ENCODE data around the gene CXCR5.

Gene CXCR5

DNA sequence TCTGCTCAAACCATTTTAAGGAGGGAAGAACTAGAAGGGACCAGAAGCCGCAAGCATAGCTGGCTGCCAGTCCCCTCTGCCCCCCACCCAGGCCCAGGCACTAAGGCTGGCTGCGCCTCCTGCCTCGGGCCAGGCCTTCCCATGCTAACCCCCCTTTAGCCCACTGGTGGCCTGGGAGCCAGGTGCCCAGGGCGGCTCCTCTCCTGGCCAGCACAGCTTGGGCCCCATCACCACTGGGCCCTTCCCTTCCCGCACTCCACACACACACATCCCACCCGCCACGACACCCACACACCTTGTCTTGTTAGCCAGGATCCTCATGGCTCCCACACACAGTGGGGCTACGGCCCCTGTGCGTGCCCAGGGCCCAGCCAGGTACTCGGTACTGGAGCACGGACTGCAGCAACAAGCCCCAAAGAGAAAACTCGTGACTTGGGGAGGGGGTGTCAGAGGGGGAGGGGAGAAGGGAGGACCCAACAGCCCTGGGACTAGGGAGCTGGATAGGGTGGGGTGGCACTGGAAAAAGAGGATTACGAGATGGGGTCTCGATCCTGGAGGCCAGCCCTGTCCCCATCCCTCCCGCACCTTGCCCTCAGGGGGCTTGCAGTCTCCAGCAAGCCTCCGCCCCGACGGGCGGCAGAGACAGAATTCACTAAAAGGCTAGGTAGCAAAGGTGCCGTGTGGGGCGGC is 26.1 kb downstream of the CXCR5 start:
- DNase-seq, result no peak
- intact Hi-C loops (cut with DNase I), result loop anchor here (10.0 kb wide), 1 partner anchor 115 kb away; the partner anchor contains the start of gene DDX6

DNA sequence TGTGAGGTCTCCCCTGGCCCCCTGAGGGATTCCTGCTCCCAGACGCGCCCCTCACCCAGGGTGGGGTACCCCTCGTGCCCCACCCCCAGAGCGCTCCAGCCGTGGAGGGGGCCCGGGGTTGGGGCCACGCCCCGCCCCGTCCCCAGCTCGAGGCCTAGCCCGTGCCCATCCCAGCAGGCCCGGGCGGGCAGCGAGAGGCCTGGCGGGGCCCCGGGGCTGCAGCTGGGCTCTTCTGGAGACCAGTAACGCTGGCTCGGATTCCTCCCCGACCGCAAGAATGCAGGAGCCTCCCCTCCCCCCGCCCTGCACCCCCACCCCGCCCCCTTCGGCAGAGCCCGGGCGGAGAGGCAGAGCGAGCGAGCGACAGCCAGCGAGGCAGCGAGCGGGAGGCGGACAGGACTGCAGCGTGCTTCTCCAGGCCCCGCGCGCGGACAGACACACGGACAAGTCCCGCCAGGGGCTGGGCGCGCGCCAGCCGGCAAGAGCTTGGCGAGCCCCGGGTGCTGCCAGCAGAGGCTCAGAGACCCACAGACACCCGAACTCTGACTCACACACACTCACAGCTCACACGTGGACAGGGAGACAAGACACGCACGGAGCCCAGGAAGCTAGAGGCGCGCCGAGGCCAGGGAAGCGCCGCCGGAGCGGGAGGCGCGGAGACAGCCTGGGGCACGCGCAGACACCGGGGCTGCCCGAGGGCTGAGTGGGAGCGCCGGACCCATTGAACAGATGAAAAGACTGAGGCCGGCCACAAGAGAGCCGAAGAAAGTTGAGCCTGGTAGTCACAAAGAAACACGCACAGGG is 26.8 kb downstream of the CXCR5 start:
- intact Hi-C loops (cut with DNase I), result no loop called here
- DNase-seq, result peak in 41 of 42 donors; percentile 32 to 85 (median 69)

DNA sequence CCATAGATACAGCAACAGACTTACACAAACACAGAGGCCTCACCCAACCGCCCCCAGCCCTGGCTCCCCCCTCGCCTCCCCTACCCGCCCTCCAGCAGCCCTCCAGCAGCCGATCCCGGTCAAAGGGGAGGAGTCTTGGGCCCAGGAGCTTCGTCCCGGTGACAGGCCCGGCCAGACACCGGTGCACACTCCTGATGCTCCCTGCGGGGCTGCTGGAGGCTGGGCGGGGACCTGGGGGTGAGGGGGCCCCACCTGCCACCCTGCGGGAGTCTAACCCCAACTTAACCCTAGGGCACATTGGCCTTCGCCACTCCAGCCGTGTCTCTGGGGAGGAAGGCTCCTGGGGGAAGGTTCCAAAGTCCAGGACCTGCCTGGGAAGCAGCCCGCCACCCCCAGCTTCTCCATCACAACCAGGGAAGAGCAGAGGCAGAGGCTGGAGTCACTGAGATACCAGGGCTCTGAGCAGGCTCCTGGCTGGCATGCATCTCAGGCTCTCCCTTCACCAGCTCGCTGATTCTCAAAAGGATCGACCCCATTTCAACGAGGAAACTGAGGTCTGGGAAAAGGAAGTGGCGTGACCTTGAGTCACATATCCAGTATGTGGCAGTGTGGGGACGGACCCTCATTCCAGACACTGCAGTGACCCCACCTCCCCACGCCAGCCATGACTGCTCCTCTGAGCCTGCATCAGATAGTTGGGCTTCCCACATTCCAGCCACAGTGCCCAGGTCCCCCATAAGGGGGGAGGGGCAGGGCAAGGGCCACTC is 27.6 kb downstream of the CXCR5 start:
- peak in 2 of 42 donors; percentile 36 to 48 for DNase-seq
- intact Hi-C loops (cut with DNase I), result no loop called here

DNA sequence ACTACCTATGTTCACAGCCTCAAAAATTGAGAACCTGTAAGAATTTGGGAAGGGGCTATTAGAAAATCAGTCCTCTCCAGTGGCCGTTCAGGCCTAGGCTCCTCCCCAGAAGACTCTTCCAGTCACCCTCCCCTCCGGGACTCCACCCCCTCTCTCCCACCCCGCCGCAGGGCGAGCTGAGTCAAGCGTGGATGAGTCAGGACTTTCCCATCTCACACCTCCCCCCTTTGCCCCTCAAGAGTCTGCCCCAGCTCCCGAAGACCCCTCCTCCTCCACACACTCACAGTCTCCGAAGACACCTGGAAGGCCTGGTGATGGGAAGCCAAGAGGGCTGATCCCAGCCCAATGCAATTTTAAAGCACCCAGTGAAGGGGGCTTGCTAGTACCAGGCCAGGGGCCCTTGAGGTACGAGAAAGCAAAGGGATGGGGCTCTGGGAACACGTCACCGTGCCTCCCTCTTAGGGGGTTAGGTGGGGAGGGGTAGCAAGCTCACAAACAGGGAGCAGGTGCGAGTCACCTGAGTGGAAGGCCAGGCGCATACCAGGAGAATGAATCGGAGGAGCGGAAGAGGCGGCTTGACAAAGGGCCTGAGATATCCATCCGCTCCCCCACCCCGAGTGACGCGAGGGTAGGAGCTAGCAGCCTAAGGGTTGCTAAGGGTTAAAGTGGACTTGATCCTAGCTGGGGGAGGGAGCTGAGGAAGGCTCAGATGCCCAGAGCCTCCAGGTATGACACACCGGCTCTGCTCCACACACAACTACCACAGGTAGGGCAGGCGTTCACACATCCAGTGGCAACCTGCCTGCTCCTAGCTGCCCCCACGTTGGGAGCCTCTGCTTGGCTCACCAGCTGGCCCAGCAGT is 28.4 kb downstream of the CXCR5 start:
- intact Hi-C loops (cut with DNase I), result no loop called here
- peak; percentile 52 to 96 (median 82) for DNase-seq

DNA sequence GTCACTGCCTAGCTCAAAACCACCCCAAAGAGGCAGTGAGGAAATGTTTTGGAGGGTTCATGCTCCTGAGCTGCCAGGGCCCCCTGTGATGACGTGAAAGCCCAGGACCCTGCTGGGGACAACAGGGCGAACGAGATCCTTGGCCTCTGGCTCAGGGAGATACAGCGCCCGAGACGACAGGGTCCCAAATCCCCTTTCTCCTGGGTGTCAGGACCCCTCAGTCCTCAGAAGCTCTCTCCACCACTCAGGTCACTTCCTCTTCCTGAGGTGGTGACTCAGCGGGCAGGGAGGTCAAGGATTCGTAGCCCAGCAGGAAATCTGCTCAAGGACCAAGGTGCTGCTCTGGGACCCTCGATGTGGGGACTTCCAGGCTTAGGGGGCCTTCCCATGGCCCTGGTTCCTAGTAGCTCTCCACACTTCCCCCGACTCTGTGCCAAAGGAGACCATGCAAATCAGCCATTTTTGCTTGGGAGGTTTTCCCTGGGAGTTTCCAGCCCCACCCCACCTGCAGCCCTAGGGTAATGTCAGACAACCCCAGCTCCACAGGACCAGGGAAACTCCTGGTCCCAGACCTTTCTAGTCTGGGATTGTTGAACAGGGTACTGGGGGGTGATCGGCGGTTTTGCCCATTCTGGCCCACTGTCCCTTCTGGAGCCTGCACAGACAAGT is 29.2 kb downstream of the CXCR5 start:
- DNase-seq, result no peak

DNA sequence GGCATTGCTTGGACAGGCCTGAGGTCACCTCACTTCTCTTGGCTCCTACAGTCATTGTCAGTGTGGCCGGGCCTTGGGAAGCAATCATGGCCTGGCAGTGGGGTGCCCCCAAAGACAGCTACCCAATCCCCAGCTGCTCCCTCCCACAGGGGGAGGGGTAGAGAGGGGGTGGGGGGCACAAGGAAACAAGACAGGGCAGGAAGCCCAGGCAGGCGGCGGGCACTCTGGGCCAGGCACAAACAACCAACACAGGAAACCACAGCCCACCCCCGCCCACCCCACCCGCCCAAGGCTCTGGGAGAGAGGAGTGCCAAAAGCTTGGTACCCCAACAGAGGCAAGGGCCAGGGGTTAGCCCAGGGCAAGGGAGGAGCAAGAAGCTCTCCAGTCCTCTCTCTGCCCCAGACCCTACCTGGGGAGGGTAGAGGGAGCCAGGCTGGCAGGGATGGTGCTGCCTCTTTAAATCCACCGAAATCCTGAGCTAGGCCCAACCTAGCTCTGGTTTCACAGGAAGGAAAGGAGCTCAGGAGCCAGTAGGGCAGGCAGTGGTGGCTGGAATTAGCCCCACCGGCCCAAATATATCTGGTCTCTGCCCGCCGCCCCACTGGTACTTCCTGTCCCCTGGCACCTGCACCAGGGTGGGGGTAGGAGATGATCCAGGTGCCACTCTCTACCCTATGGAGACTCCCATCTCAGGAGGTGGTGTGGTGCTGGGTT is 29.9 kb downstream of the CXCR5 start:
- peak; percentile 54 to 90 (median 74) for DNase-seq

More for the DNA sequence above, 29.2 kb downstream of the CXCR5 start:
- intact Hi-C loops (cut with DNase I), result no loop called here

DNA sequence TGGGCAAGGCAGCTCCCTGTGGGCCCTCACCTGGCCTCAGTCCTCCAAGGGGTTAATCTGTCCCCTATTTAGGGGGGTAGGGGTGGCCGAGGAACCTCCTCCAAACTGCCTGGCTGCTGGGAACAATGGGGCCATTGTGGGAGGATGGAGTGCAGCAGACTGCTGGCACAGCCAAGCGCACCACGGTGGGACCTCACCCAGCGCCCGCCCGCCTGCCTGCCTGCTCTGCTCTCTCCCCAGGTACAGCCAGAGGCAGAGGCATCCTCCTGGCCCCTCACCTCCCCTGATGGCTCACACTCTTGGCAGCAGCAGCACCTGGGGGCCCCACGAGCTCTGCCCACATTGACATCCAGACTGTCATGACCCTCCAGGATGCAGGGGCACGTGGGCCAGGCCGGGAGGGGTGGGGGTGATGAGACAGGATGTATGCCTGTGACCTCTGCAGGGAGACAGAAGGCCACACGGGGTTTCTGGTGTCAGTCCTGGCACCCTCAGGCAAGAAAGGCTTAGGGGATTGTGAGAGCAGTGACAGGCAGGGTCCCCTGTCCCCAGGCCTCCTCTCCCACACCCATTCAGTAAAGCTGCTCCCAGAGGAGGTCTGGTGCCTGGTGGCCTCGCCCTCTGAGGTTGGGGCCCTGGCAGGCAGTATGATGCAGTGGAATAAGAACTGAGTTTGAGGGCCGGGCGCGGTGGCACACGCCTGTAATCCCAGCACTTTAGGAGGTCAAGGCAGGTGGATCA is 30.7 kb downstream of the CXCR5 start:
- peak; percentile 65 to 90 (median 79) for DNase-seq
- intact Hi-C loops (cut with DNase I), result no loop called here

More for the DNA sequence above, 29.9 kb downstream of the CXCR5 start:
- intact Hi-C loops (cut with DNase I), result no loop called here

DNA sequence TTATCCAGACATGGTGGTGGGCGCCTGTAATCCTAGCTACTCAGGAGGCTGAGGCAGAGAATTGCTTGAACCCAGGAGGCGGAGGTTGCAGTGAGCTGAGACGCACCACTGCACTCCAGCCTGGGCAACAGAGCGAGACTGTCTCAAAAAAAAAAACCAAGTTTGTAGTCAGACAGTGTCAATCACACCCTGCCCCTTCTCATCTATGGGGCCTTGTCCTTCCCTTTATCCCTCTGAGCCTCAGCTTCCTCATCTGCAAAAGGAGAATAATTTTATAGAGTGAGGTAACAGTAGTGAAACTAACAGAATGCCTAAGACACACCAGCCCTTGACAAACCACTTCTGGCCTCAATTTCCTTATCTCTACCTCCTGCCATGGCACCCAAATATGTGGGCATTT is 31.3 kb downstream of the CXCR5 start:
- no peak for DNase-seq
- intact Hi-C loops (cut with DNase I), result no loop called here

DNA sequence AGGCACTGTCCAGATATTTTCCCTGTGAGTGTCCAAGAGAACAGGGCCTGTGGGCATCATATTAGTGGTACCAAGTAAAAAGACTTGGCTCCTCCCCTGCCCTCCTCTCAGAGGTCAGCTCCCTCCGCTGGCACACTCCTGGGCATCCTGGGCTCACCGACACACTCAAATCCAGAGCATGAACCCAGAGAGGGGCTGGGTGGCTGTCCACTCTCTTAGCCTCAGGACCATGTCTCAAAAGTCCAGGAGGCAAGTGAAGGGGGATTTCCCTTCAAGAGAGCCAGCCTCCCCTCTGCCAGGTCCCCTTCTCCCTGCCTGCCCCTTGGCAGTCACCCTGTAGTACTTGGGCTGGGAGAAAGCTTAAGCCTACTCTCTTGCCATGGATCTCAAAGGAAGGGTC is 31.7 kb downstream of the CXCR5 start:
- DNase-seq, result no peak
- intact Hi-C loops (cut with DNase I), result no loop called here

DNA sequence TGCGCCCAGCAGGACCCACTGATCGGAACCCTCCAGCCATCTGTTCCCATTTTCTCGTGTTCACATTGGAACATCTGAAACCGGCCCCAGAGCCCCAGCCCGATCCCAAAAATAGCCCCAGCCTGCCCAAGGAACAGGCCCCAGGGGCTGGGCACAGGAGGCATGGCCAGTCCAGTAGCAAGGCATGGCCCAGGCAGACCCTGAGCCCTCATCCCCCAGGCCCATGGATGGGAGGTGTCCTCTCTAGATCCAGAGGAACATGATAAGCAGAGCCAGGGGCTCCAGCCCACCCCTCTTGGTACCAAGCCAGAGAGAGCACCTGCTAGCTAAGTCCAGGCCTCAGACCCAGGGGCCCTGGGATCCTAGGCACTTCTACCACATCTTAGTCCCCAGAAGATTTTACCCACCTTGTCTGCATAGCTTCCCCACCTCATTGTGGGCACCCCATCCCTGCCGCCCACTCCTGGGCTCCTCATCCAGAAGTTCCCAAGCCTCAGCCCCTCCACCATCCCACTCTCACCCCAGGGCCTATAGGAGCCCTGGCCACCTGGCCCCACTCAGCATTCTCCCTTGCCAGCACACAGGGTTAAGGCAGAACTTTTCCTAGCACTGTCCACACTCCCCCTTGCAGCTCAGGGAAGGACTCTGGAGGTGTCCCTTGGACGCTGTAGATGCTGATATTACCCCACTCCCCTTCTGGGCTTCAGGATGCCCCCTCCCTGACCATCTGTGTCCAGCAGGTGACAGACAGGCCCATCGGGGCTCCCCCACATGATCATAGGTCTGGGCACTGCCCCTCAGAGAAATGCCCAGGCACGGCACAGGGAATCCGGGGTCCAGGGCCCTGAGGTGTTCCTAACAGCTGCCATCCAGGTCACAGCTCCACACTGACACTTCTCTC is 32.5 kb downstream of the CXCR5 start:
- no peak for DNase-seq
- intact Hi-C loops (cut with DNase I), result no loop called here

DNA sequence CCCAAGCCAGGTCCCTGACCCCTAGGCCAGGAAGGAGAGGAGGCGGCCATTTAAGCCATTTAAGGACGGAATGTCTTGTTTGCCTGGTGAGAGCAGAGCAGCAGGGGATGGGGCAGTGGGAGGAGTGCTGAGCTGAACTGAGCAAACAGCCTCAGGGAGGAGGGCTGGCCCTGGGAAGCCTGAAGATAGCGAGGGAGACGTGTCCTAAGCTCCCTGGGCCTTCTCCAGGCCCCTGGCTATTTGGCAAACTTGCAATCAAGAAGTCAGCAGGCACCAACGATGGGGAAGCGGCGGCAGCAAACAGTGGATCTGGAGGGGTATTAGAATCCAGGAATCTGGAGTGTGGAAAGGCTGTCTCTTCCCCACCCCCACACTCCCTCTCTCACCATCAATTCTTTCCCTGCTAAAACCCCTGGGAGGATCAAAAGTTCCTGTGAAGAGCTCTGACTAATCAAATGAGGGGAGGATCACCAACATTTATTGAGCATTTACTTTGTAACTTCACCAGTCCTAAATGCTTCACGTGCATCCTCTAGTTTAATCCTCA is 33.2 kb downstream of the CXCR5 start:
- intact Hi-C loops (cut with DNase I), result no loop called here
- DNase-seq, result peak in 3 of 42 donors; percentile 44 to 57 (median 50)

DNA sequence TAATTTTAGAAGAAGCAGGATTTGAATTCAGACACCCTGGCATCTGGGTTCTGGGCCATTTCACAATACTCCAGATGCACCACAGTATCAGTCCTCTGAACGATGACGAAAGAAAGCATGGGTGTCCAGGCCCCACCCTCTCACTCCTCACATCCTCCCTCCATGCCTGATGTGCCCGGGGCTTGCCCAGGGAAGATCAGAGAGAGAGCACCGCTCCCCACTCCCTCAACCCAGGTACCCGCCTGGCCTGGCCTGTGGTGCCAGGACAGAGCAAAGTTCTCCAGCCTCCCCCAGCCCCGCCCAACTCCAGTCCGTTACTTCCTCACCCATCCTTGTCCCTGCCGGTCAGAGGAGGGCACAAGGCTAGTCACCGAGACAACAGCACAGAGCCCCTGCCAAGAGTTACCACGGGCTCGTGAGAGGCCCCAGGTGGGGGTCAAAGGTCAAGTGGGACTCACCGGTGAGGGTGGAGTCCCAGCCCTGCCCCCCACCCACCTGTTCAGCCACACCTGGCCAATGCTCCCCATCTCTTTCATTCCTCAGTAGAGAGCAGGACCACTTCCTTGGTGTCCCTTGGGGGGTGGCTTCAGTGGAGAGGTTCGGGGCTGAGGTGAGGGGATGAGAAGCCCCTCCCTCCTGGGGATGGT is 33.9 kb downstream of the CXCR5 start:
- intact Hi-C loops (cut with DNase I), result no loop called here
- peak in 5 of 42 donors; percentile 27 to 54 (median 41) for DNase-seq

DNA sequence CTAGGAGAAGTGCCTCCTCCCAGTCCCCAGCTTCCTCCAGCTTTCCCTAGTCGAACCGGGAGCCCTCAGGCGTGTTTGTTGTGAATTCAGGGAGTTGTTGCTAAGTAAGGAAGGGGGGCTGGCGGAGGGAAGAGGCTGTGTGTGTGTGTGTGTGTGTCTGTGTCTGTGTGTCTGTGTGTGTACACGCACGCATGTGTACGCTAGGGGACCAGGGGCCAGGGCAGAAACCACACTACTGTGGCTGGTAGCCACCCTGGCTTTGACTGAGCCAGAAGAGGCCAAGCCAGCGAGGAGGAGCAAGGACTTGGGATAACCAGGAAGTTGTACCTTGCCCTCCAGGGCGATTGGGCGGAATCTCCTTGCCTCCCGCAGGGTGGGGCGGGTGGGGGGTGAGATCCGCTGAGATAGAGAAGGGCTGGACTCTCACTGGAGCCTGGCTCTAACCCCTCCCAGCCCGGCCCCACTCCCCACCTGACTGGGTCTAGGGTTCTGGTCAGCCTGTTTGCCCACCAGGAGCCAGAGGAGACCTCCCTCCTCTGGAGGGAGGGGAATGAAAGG is 34.5 kb downstream of the CXCR5 start:
- intact Hi-C loops (cut with DNase I), result no loop called here
- no peak for DNase-seq

DNA sequence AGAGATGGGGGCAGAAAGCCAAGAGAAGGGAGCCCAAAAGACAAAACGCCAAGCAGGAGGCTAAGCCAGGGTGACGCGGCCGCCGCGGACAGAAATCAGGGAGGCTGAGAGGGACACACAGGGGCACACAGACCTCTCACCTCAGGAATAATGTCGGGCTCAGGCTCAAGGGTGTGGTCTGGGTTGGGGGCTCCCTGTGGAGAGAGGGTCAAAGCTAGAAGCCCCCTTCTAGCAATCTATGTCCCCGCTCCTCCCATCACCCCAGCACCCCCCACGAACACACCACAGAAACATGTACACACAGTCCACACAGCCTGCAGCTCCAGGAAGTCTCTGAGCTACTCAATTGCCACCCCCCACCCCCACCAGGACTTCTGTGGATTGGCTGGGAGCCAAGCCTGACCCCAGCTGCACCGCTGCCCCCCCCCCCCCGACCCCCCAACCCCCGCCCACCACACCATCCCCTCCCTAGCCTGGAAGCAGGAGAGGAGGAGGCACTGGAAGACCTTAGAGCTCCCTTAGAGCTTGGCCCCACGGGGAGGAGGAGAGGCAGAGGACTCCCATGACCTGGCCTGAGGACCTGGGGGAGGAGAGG is 35.1 kb downstream of the CXCR5 start:
- intact Hi-C loops (cut with DNase I), result no loop called here
- peak in 1 of 42 donors; percentile 11 for DNase-seq
